Measurements from ENCODE around the gene PBOV1.

PBOV1 gene

GRCh38 chr6:138246650-138247440 lies 28.6 kb upstream of the PBOV1 start:
- no peaks in the 10 kb centered on the region for H3K9me3 Mint-ChIP-seq
- H3K4me3 Mint-ChIP-seq, result no peak overlapping the region
- no peak overlapping the region for H3K27ac Mint-ChIP-seq
- no peaks in the 10 kb centered on the region for H3K36me3 Mint-ChIP-seq (ENCODE audit: low read depth)
- H3K4me1 Mint-ChIP-seq (ENCODE audit: low read depth), result no peaks in the 10 kb centered on the region
- intact Hi-C loops (cut with micrococcal nuclease), result no loop called here
- peaks cover 3% of the 10 kb centered on the region for H3K27me3 Mint-ChIP-seq

- intact Hi-C loops (cut with micrococcal nuclease), result no loop called here
- Mint-ChIP-seq H3K36me3 (ENCODE audit: low read depth) (no peaks in the 10 kb centered on the region), H3K27ac (no peak overlapping the region), H3K4me1 (ENCODE audit: low read depth) (no peaks in the 10 kb centered on the region), H3K27me3 (peaks cover 3% of the 10 kb centered on the region), H3K9me3 (no peaks in the 10 kb centered on the region), H3K4me3 (no peak overlapping the region)
Measured at GRCh38 chr6:138245751-138246150, 27.5 kb upstream of the PBOV1 start.

GRCh38 chr6:138242987-138243592 lies 24.8 kb upstream of the PBOV1 start:
- H3K27me3 Mint-ChIP-seq, result peaks cover 3% of the 10 kb centered on the region
- H3K4me1 Mint-ChIP-seq (ENCODE audit: low read depth), result no peaks in the 10 kb centered on the region
- intact Hi-C loops (cut with micrococcal nuclease), result no loop called here
- no peaks in the 10 kb centered on the region for H3K36me3 Mint-ChIP-seq (ENCODE audit: low read depth)
- H3K27ac Mint-ChIP-seq, result no peak overlapping the region
- no peak overlapping the region for H3K4me3 Mint-ChIP-seq
- H3K9me3 Mint-ChIP-seq, result no peaks in the 10 kb centered on the region

- H3K36me3 Mint-ChIP-seq (ENCODE audit: low read depth), result no peaks in the 10 kb centered on the region
- H3K4me1 Mint-ChIP-seq (ENCODE audit: low read depth), result no peaks in the 10 kb centered on the region
- no peaks in the 10 kb centered on the region for H3K9me3 Mint-ChIP-seq
- intact Hi-C loops (cut with micrococcal nuclease), result no loop called here
- no peak overlapping the region for H3K4me3 Mint-ChIP-seq
- no peak overlapping the region for H3K27ac Mint-ChIP-seq
- H3K27me3 Mint-ChIP-seq, result peaks cover 2% of the 10 kb centered on the region
Measured at GRCh38 chr6:138241934-138242333, 23.6 kb upstream of the PBOV1 start.

GRCh38 chr6:138241381-138241780 lies 23.1 kb upstream of the PBOV1 start:
- Mint-ChIP-seq H3K9me3 (no peaks in the 10 kb centered on the region), H3K4me3 (no peak overlapping the region), H3K27me3 (peaks cover 1% of the 10 kb centered on the region), H3K27ac (no peak overlapping the region), H3K4me1 (ENCODE audit: low read depth) (no peaks in the 10 kb centered on the region), H3K36me3 (ENCODE audit: low read depth) (no peaks in the 10 kb centered on the region)
- intact Hi-C loops (cut with micrococcal nuclease), result no loop called here

GRCh38 chr6:138240476-138241245 lies 22.4 kb upstream of the PBOV1 start:
- Mint-ChIP-seq H3K27me3 (peaks cover 1% of the 10 kb centered on the region), H3K4me1 (ENCODE audit: low read depth) (no peaks in the 10 kb centered on the region), H3K27ac (no peak overlapping the region), H3K4me3 (no peak overlapping the region), H3K36me3 (ENCODE audit: low read depth) (no peaks in the 10 kb centered on the region), H3K9me3 (no peaks in the 10 kb centered on the region)
- intact Hi-C loops (cut with micrococcal nuclease), result no loop called here

GRCh38 chr6:138239774-138240173 lies 21.5 kb upstream of the PBOV1 start:
- Mint-ChIP-seq H3K4me3 (no peak overlapping the region), H3K27ac (no peak overlapping the region), H3K4me1 (ENCODE audit: low read depth) (no peaks in the 10 kb centered on the region), H3K27me3 (peaks cover 1% of the 10 kb centered on the region), H3K9me3 (no peaks in the 10 kb centered on the region), H3K36me3 (ENCODE audit: low read depth) (no peaks in the 10 kb centered on the region)
- intact Hi-C loops (cut with micrococcal nuclease), result no loop called here

- intact Hi-C loops (cut with micrococcal nuclease), result no loop called here
- Mint-ChIP-seq H3K27me3 (peaks cover 1% of the 10 kb centered on the region), H3K27ac (no peak overlapping the region), H3K4me1 (ENCODE audit: low read depth) (no peaks in the 10 kb centered on the region), H3K9me3 (no peaks in the 10 kb centered on the region), H3K4me3 (no peak overlapping the region), H3K36me3 (ENCODE audit: low read depth) (no peaks in the 10 kb centered on the region)
Measured at GRCh38 chr6:138238368-138238767, 20.1 kb upstream of the PBOV1 start.

GRCh38 chr6:138237463-138237862 lies 19.2 kb upstream of the PBOV1 start:
- H3K27me3 Mint-ChIP-seq, result no peaks in the 10 kb centered on the region
- no peaks in the 10 kb centered on the region for H3K36me3 Mint-ChIP-seq (ENCODE audit: low read depth)
- no peak overlapping the region for H3K27ac Mint-ChIP-seq
- H3K4me1 Mint-ChIP-seq (ENCODE audit: low read depth), result no peaks in the 10 kb centered on the region
- intact Hi-C loops (cut with micrococcal nuclease), result no loop called here
- H3K9me3 Mint-ChIP-seq, result no peaks in the 10 kb centered on the region
- no peak overlapping the region for H3K4me3 Mint-ChIP-seq

GRCh38 chr6:138235693-138236092 lies 17.4 kb upstream of the PBOV1 start:
- no peak overlapping the region for H3K4me3 Mint-ChIP-seq
- H3K9me3 Mint-ChIP-seq, result no peaks in the 10 kb centered on the region
- peaks cover 2% of the 10 kb centered on the region for H3K27me3 Mint-ChIP-seq
- H3K27ac Mint-ChIP-seq, result no peak overlapping the region
- intact Hi-C loops (cut with micrococcal nuclease), result no loop called here
- no peaks in the 10 kb centered on the region for H3K36me3 Mint-ChIP-seq (ENCODE audit: low read depth)
- H3K4me1 Mint-ChIP-seq (ENCODE audit: low read depth), result no peaks in the 10 kb centered on the region

GRCh38 chr6:138235205-138235604 lies 16.9 kb upstream of the PBOV1 start:
- Mint-ChIP-seq H3K4me3 (no peak overlapping the region), H3K36me3 (ENCODE audit: low read depth) (no peaks in the 10 kb centered on the region), H3K27me3 (peaks cover 2% of the 10 kb centered on the region), H3K4me1 (ENCODE audit: low read depth) (no peaks in the 10 kb centered on the region), H3K27ac (no peak overlapping the region), H3K9me3 (no peaks in the 10 kb centered on the region)
- intact Hi-C loops (cut with micrococcal nuclease), result no loop called here

GRCh38 chr6:138234363-138234762 lies 16.1 kb upstream of the PBOV1 start:
- no peak overlapping the region for H3K27ac Mint-ChIP-seq
- H3K4me1 Mint-ChIP-seq (ENCODE audit: low read depth), result no peaks in the 10 kb centered on the region
- no peaks in the 10 kb centered on the region for H3K9me3 Mint-ChIP-seq
- no peak overlapping the region for H3K4me3 Mint-ChIP-seq
- H3K36me3 Mint-ChIP-seq (ENCODE audit: low read depth), result no peaks in the 10 kb centered on the region
- intact Hi-C loops (cut with micrococcal nuclease), result no loop called here
- H3K27me3 Mint-ChIP-seq, result peaks cover 3% of the 10 kb centered on the region

GRCh38 chr6:138231381-138231886 lies 13.1 kb upstream of the PBOV1 start:
- Mint-ChIP-seq H3K4me3 (no peak overlapping the region), H3K9me3 (no peaks in the 10 kb centered on the region), H3K27ac (no peak overlapping the region), H3K27me3 (peaks cover 4% of the 10 kb centered on the region), H3K4me1 (ENCODE audit: low read depth) (no peaks in the 10 kb centered on the region), H3K36me3 (ENCODE audit: low read depth) (no peaks in the 10 kb centered on the region)
- intact Hi-C loops (cut with micrococcal nuclease), result no loop called here

- Mint-ChIP-seq H3K4me3 (no peak overlapping the region), H3K4me1 (ENCODE audit: low read depth) (no peaks in the 10 kb centered on the region), H3K27me3 (peaks cover 4% of the 10 kb centered on the region), H3K36me3 (ENCODE audit: low read depth) (no peaks in the 10 kb centered on the region), H3K9me3 (no peaks in the 10 kb centered on the region), H3K27ac (no peak overlapping the region)
- intact Hi-C loops (cut with micrococcal nuclease), result no loop called here
Measured at GRCh38 chr6:138230759-138231380, 12.6 kb upstream of the PBOV1 start.

All from dendritic cell treated with granulocyte-macrophage colony-stimulating factor and Interleukin-4, amounts not matched to agents 40 ng/mL and 50 ng/mL, for 4 days (primary cell).